Muscle layer of colon (tissue), 2 donors: ENCODE data around the gene COLGALT1.

Experiments used
- H3K27ac ChIP-seq: one replicate; pipeline ENCODE4 v1.7.0; 2013; ENCODE audit warnings: low read depth, mild to moderate bottlenecking, low read length, moderate library complexity
- H3K27me3 ChIP-seq, 2 donors: one replicate each; pipeline ENCODE4 v1.7.0; 2013; ENCODE audit warnings: low read length in 2 of 2, mild to moderate bottlenecking in 2 of 2; ENCODE audit not compliant: insufficient read depth in 2 of 2, control insufficient read depth in 1 of 2
- H3K36me3 ChIP-seq: one replicate; pipeline ENCODE4 v1.7.0; 2013; ENCODE audit warnings: mild to moderate bottlenecking, low read length; ENCODE audit not compliant: insufficient read depth
- H3K4me1 ChIP-seq: one replicate; pipeline ENCODE4 v1.7.0; 2013; ENCODE audit warnings: mild to moderate bottlenecking, low read length; ENCODE audit not compliant: insufficient read depth
- H3K4me3 ChIP-seq, 2 donors: one replicate each; pipeline ENCODE4 v1.7.0; 2013; ENCODE audit warnings: low read length in 2 of 2, low read depth in 1 of 2, mild to moderate bottlenecking in 1 of 2, moderate library complexity in 1 of 2
- H3K9ac ChIP-seq: one replicate; pipeline ENCODE4 v1.7.0; 2013; ENCODE audit warnings: low read length
- H3K9me3 ChIP-seq: one replicate; pipeline ENCODE4 v1.7.0; 2013; ENCODE audit warnings: mild to moderate bottlenecking, low read length
- donor health status: abdominal sarcoma.
- donor health status: Adenocarcinoma of cecum.

Gene COLGALT1

DNA sequence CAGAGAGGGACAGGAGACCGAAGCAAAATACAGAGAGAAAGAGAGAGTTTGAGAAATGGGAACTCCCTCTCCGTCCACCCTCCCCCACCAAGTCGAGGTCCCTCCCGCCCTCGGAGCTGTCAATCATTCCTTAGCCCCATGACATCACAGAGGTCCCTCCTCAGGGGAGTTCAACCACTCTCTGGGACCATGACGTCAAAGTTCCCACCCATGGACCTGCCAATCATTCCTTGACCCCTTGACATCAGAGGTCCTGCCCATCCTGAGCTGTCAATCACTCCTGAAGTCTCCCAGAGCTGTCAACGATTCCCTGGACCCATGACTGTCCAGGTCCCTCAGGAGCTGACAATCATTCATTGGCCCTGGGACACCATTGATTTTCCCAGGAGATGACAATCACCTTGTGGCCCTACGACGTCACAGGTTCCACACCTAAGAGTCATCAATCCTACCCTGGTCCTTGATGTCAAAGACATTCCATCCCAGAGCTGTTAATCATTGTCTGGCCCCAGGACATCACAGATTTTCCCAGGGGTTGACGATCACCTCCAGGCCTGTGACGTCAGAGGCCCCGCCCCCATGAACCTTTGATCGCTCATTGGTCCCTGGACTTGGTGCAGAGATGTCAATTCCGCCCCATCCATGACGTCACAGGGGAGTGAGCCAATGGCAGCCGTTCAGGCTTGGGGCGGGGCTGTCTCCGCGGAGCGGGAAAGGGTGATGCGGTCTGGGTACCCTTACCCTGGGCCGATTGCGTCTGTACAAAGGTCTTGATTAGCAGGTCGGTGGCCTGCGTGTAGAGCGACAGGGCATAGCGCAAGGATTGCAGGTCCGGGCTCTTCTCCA is 61.7 kb downstream of the COLGALT1 start:
- Histone ChIP-seq H3K4me3 (no peak overlapping the region), H3K9ac (no peak overlapping the region), H3K36me3 (no peaks in the 10 kb centered on the region), H3K27me3 (peaks cover 7 to 23% of the 10 kb centered on the region in 2 donors), H3K27ac (no peak overlapping the region), H3K9me3 (no peaks in the 10 kb centered on the region), H3K4me1 (no peaks in the 10 kb centered on the region)

DNA sequence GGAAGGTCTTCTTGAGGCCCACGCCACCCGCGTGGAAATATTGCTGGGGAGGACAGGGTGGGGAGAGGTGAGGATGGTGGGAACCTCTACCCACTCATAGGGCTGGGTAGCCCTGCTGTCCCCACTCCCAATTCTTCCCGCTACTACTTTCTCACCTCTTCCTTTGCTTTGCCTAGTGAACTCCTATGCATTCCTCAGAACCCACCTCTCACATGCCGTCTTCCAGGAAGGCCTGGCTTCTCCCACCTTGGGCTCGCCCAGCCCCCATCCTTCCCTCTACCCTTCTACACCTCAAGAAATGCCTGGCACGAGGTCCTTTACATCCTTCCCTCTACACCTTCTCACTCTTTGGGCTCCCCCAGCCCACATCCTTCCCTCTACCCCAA is 62.4 kb downstream of the COLGALT1 start:
- Histone ChIP-seq H3K4me1 (no peaks in the 10 kb centered on the region), H3K4me3 (no peak overlapping the region), H3K27me3 (peaks cover 7 to 23% of the 10 kb centered on the region in 2 donors), H3K9me3 (no peaks in the 10 kb centered on the region), H3K36me3 (no peaks in the 10 kb centered on the region), H3K27ac (no peak overlapping the region), H3K9ac (no peak overlapping the region)

DNA sequence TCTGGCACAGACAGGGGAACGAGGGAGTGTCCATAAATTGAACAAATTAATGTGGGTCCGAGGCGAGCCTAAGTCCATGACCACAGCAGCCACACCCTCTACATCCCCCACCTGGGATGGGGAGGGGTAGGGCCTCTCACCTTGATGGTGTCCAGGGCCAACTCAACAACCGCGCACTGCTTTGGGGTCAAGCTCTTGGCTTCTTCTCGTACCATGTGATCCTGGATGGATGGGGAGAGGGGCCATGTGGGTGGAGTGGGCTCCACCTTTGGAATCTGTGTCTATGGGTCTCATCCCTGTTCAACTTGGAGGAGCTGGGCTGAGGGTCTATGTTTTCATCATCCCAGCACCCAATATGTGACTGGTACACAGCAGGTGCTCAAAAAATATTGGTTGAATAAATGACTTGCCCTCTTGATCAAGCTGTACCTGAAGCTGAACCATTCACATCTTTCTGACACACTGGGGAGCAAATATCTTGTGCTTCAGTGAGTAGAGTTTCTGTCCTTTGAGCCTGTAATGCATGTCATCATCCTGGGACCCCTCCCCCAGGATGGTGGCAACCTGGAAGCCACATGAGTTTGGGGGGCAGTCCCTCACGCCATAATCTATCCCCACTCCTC is 62.9 kb downstream of the COLGALT1 start:
- H3K27me3 ChIP-seq, result peaks cover 7 to 23% of the 10 kb centered on the region in 2 donors
- H3K27ac ChIP-seq, result no peak overlapping the region
- no peak overlapping the region for H3K9ac ChIP-seq
- no peak overlapping the region for H3K4me3 ChIP-seq
- H3K4me1 ChIP-seq, result no peaks in the 10 kb centered on the region
- H3K36me3 ChIP-seq, result no peaks in the 10 kb centered on the region
- no peaks in the 10 kb centered on the region for H3K9me3 ChIP-seq

DNA sequence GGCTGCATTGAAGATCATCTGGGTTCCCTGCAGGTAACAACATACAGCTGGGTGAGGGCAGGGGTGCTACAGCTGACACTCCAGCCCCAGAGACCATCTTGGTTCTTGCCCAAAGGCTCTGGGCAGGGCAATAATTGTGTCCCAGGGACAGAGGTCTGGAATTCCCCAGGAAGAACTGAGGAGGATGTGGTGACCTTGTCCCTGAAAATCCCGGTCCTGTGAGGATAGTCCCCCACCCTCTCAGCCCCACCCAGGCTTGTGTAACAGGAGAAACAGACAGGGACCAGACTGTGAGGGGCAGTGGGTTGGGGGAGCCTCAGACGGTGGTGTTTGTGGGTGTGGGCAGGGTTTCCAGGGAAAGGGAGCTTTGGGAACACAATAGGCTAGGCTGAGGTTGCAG is 63.5 kb downstream of the COLGALT1 start:
- Histone ChIP-seq H3K27ac (no peak overlapping the region), H3K4me1 (no peaks in the 10 kb centered on the region), H3K27me3 (peaks cover 7 to 23% of the 10 kb centered on the region in 2 donors), H3K4me3 (no peak overlapping the region), H3K36me3 (no peaks in the 10 kb centered on the region), H3K9me3 (no peaks in the 10 kb centered on the region), H3K9ac (no peak overlapping the region)

GRCh38 chr19:17620696-17621095 is 65.2 kb downstream of the COLGALT1 start:
- H3K4me1 ChIP-seq, result no peaks in the 10 kb centered on the region
- H3K9me3 ChIP-seq, result no peaks in the 10 kb centered on the region
- no peak overlapping the region for H3K27ac ChIP-seq
- H3K36me3 ChIP-seq, result no peaks in the 10 kb centered on the region
- H3K9ac ChIP-seq, result no peak overlapping the region
- H3K27me3 ChIP-seq, result peaks cover 7 to 23% of the 10 kb centered on the region in 2 donors
- no peak overlapping the region for H3K4me3 ChIP-seq

DNA sequence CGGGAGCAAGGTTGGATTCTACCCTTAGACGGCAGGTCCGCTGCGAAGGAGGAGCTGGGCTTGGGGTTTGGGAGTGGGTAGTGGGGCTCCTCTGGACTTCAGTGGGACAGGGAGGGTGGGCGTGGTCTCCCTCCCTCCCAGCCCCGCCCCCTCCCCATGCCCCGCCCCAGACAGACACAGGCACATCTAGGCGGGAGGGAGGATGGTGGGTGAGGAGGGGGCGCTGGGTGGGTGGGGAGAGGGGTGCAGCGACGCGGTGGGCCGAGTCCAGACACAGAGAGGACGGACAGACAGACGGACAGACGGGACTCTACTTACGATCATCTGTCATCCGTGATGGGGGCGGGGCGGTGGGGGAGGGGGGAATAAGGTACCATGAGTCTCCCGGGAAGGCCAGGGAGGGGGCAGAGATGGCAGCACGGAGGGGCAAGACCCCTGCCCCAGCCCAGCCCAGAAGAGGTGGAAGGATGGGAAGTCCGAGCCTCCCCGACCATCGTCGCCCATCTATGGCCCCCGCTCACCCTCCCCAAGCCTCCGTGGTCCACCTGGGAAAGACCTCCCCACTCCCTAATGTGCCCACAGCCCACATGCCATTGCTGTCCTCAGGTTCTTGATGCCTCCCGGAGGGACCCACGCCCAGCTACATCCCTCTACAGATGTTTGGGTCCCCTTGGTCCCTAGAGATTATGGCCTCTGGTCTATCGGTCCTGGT is 67.9 kb downstream of the COLGALT1 start:
- Histone ChIP-seq H3K27me3 (peaks cover 0 to 5% of the 10 kb centered on the region in 2 donors), H3K9me3 (no peaks in the 10 kb centered on the region), H3K9ac (no peak overlapping the region)

GRCh38 chr19:17624314-17624991 is 69.0 kb downstream of the COLGALT1 start:
- no peaks in the 10 kb centered on the region for H3K4me1 ChIP-seq
- H3K4me3 ChIP-seq, result no peak overlapping the region
- H3K27ac ChIP-seq, result no peak overlapping the region
- H3K27me3 ChIP-seq, result no peaks in the 10 kb centered on the region
- H3K9ac ChIP-seq, result no peak overlapping the region
- no peaks in the 10 kb centered on the region for H3K9me3 ChIP-seq
- H3K36me3 ChIP-seq, result no peaks in the 10 kb centered on the region

More for the DNA sequence above, 67.9 kb downstream of the COLGALT1 start:
- Histone ChIP-seq H3K4me3 (no peak overlapping the region), H3K4me1 (no peaks in the 10 kb centered on the region), H3K27ac (no peak overlapping the region), H3K36me3 (no peaks in the 10 kb centered on the region)

- H3K27ac ChIP-seq, result no peak overlapping the region
- H3K9me3 ChIP-seq, result no peaks in the 10 kb centered on the region
- no peak overlapping the region for H3K9ac ChIP-seq
- no peaks in the 10 kb centered on the region for H3K27me3 ChIP-seq
- no peak overlapping the region for H3K4me3 ChIP-seq
- H3K36me3 ChIP-seq, result no peaks in the 10 kb centered on the region
- no peaks in the 10 kb centered on the region for H3K4me1 ChIP-seq
Measured at GRCh38 chr19:17625043-17625442, 69.6 kb downstream of the COLGALT1 start.

- no peak overlapping the region for H3K27ac ChIP-seq
- no peaks in the 10 kb centered on the region for H3K36me3 ChIP-seq
- H3K27me3 ChIP-seq, result no peaks in the 10 kb centered on the region
- no peaks in the 10 kb centered on the region for H3K9me3 ChIP-seq
- H3K4me1 ChIP-seq, result no peaks in the 10 kb centered on the region
- no peak overlapping the region for H3K4me3 ChIP-seq
- H3K9ac ChIP-seq, result no peak overlapping the region
Measured at GRCh38 chr19:17625980-17626379, 70.5 kb downstream of the COLGALT1 start.

DNA sequence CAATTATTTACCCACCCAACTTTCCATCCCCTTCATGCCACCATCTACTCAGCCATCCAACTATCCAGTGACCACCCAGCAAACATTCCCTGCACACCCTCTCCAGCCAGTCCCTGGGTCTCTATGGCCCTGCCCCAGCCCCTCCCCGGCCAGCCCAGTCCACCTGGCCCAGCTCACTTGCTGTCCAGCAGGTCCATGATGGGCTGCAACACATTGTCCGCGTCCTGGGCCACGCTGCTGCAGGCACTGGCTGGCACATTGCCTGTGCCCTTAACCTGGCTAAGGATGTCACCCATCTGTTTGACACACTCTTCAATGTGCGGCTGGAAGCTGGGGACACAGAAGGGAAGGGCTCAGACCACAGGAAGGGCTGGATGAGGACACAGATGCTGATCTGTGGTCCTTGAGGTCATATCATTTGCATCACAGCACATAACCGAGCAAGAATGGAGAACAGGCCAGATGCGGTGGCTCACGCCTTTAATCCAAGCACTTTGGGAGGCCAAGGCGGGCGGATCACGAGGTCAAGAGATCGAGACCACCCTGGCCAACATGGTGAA is 71.1 kb downstream of the COLGALT1 start:
- no peaks in the 10 kb centered on the region for H3K9me3 ChIP-seq
- H3K4me3 ChIP-seq, result no peak overlapping the region
- H3K27me3 ChIP-seq, result no peaks in the 10 kb centered on the region
- H3K4me1 ChIP-seq, result no peaks in the 10 kb centered on the region
- H3K27ac ChIP-seq, result no peak overlapping the region
- no peaks in the 10 kb centered on the region for H3K36me3 ChIP-seq
- no peak overlapping the region for H3K9ac ChIP-seq

- H3K9me3 ChIP-seq, result no peaks in the 10 kb centered on the region
- no peaks in the 10 kb centered on the region for H3K27me3 ChIP-seq
- H3K9ac ChIP-seq, result no peak overlapping the region
- H3K27ac ChIP-seq, result no peak overlapping the region
- H3K4me1 ChIP-seq, result no peaks in the 10 kb centered on the region
- no peak overlapping the region for H3K4me3 ChIP-seq
- H3K36me3 ChIP-seq, result no peaks in the 10 kb centered on the region
Measured at GRCh38 chr19:17627161-17627560, 71.7 kb downstream of the COLGALT1 start.
